T-cell (primary cell): ENCODE data around the gene OR5K1. TPM values are rescaled to one million over a fixed set of nuclear protein-coding genes. Genes with fewer than 3 reads are reported as not detected.
A peak's percentile ranks its signal among the peaks of the same experiment; 100 is the strongest.

Experiments used
- ATAC-seq, 4 experiments: fragments of 200-7000 bp in 3 of 4; fragments of 150-1000 bp in 1 of 4; cut with Tn5 transposase; replicated peaks in 1 of 4; 1 replicate in 3 of 4; 2 replicates in 1 of 4; pipeline ENCODE4 v1.10.0; 2021; ENCODE audit warnings: moderate library complexity in 3 of 4, mild to moderate bottlenecking in 2 of 4, moderate number of reproducible peaks in 1 of 4
- CTCF ChIA-PET, 2 donors: fragments of 300-600 bp; sonication (Branson Sonifier 250); formaldehyde crosslinking; loops; one replicate each; lab custom pipeline; 2022; ENCODE audit warnings: antibody characterized with exemption in 2 of 2; lab: Charles Lee
- POLR2A ChIA-PET, 2 donors: fragments of 300-600 bp; sonication (Branson Sonifier 250); formaldehyde crosslinking; loops; one replicate each; lab custom pipeline; 2022; ENCODE audit warnings: antibody characterized with exemption in 2 of 2; lab: Charles Lee
- DNase-seq, 35 experiments: peaks; one replicate each; pipeline versions ENCODE4 v3.0.0 to v3.0.0-alpha.2; 2013 to 2023
- H3K27ac ChIP-seq: one replicate; pipeline ENCODE4 v1.5.1; 2013; ENCODE audit warnings: low read length
- H3K27me3 ChIP-seq, 2 experiments: replicated peaks in 1 of 2; 1 replicate in 1 of 2; 2 replicates in 1 of 2; pipeline versions ENCODE4 v1.6.1 to v1.7.0; 2013; ENCODE audit warnings: low read length in 1 of 2, mixed read lengths in 1 of 2; ENCODE audit not compliant: control insufficient read depth in 2 of 2, insufficient read depth in 2 of 2; ENCODE audit errors: extremely low read depth in 1 of 2
- H3K36me3 ChIP-seq, 2 donors: 1 replicate in 1 of 2; 2 replicates in 1 of 2; pipeline versions ENCODE4 v1.6.1 to v1.7.0; 2013; ENCODE audit warnings: low read length in 1 of 2; ENCODE audit not compliant: control insufficient read depth in 2 of 2, insufficient read depth in 1 of 2; ENCODE audit errors: extremely low read depth in 1 of 2
- H3K4me1 ChIP-seq, 2 experiments: 1 replicate in 1 of 2; 2 replicates in 1 of 2; pipeline versions ENCODE4 v1.6.1 to v1.7.0; 2013; ENCODE audit warnings: low read length in 2 of 2, mixed read lengths in 1 of 2; ENCODE audit not compliant: insufficient read depth in 2 of 2, control insufficient read depth in 1 of 2; ENCODE audit errors: extremely low read depth in 1 of 2
- H3K4me3 ChIP-seq, 2 donors: 1 replicate in 1 of 2; 2 replicates in 1 of 2; pipeline versions ENCODE4 v1.5.1 to v1.7.0; 2013; ENCODE audit warnings: mild to moderate bottlenecking in 2 of 2, low read length in 1 of 2, moderate library complexity in 1 of 2; ENCODE audit not compliant: control insufficient read depth in 1 of 2; ENCODE audit errors: extremely low read depth in 1 of 2
- H3K9me3 ChIP-seq: 2 replicates; pipeline ENCODE4 v1.7.0; 2013
- H3K27ac Mint-ChIP-seq, 2 donors: one replicate each; pipeline ENCODE4 v1.8.0; 2020 to 2021; ENCODE audit warnings: mild to moderate bottlenecking in 2 of 2, mixed read lengths in 2 of 2
- H3K27me3 Mint-ChIP-seq, 2 donors: one replicate each; pipeline ENCODE4 v1.8.0; 2021 to 2022; ENCODE audit warnings: mixed read lengths in 2 of 2
- H3K36me3 Mint-ChIP-seq: one replicate; pipeline ENCODE4 v1.8.0; 2021; ENCODE audit warnings: mixed read lengths
- H3K4me1 Mint-ChIP-seq, 3 donors: one replicate each; pipeline ENCODE4 v1.8.0; 2020 to 2022; ENCODE audit warnings: mixed read lengths in 3 of 3, mild to moderate bottlenecking in 1 of 3
- H3K4me3 Mint-ChIP-seq, 3 donors: one replicate each; pipeline ENCODE4 v1.8.0; 2020 to 2022; ENCODE audit warnings: mild to moderate bottlenecking in 3 of 3, mixed read lengths in 3 of 3, moderate library complexity in 3 of 3
- H3K9me3 Mint-ChIP-seq, 3 donors: one replicate each; pipeline ENCODE4 v1.8.0; 2020 to 2022; ENCODE audit warnings: mixed read lengths in 3 of 3
- WGBS: methylation state at CpG from one replicate; pipeline ENCODE4 v1.1.5; 2013; ENCODE audit warnings: missing lambda C conversion rate; ENCODE audit not compliant: insufficient coverage; 5-methylcytosine and 5-hydroxymethylcytosine counted together
- total RNA-seq, 35 experiments: library from RNA in 6 of 35; stranded (reverse) in 6 of 35; fragments of 120-200 nt in 1 of 35; gene quantifications; one replicate each; pipeline versions ENCODE4 v1.2.1 to v1.2.4 and lab custom pipeline; 2013 to 2026

OR5K1 gene
- total RNA-seq, 5 donors from 2014 or later (not counting 1 experiment from before 2014, with no cell fraction given) = not detected

- Mint-ChIP-seq H3K9me3 (peaks cover 20 to 42% (median 27%) of the 10 kb centered on the region in 3 donors), H3K36me3 (peaks cover 29% of the 10 kb centered on the region), H3K27me3 (peaks cover 7 to 11% of the 10 kb centered on the region in 2 donors), H3K27ac (no peak overlapping the region), H3K4me3 (no peak overlapping the region), H3K4me1 (no peaks in the 10 kb centered on the region)
- POLR2A ChIA-PET = no interaction called here
- ATAC-seq (no peak), DNase-seq (no peak)
- no peaks in the 10 kb centered on the region for H3K4me1 ChIP-seq
- no peaks in the 10 kb centered on the region for H3K36me3 ChIP-seq
- 73% methylated on average over 2 of the region's 3 CpGs for WGBS
- H3K9me3 ChIP-seq = no peaks in the 10 kb centered on the region
- H3K27me3 ChIP-seq = peaks cover 0 to 8% of the 10 kb centered on the region in 2 experiments
- CTCF ChIA-PET = no interaction called here
- no peak overlapping the region for H3K27ac ChIP-seq
- H3K4me3 ChIP-seq = no peak overlapping the region
Observed at GRCh38 chr3:98482717-98483482, 19.9 kb downstream of the OR5K1 start.

- 86% methylated on average over 1 of the region's 3 CpGs for WGBS
- H3K27me3 Mint-ChIP-seq = peaks cover 8 to 16% of the 10 kb centered on the region in 2 donors
- Histone ChIP-seq H3K4me1 (no peaks in the 10 kb centered on the region), H3K27ac (no peak overlapping the region), H3K9me3 (no peaks in the 10 kb centered on the region), H3K4me3 (no peak overlapping the region), H3K27me3 (peaks cover 0 to 8% of the 10 kb centered on the region in 2 experiments), H3K36me3 (no peaks in the 10 kb centered on the region)
- H3K36me3 Mint-ChIP-seq = peaks cover 32% of the 10 kb centered on the region
- no peak for DNase-seq
- no peak for ATAC-seq
- no peaks in the 10 kb centered on the region for H3K4me1 Mint-ChIP-seq
- H3K9me3 Mint-ChIP-seq = peaks cover 26 to 47% (median 34%) of the 10 kb centered on the region in 3 donors
- H3K27ac Mint-ChIP-seq = no peak overlapping the region
- H3K4me3 Mint-ChIP-seq = no peak overlapping the region
- CTCF ChIA-PET = no interaction called here
- POLR2A ChIA-PET = no interaction called here
Observed at GRCh38 chr3:98483626-98484025, 20.6 kb downstream of the OR5K1 start.

- DNase-seq = no peak
- Mint-ChIP-seq H3K27ac (peak within 1 kb of the TSS in 1 of 2 donors; percentile 16), H3K4me1 (no peaks in the 10 kb centered on the region), H3K27me3 (peaks cover 2 to 3% of the 10 kb centered on the region in 2 donors), H3K36me3 (peaks cover 3% of the 10 kb centered on the region), H3K4me3 (no peak within 1 kb of the TSS), H3K9me3 (no peaks in the 10 kb centered on the region)
- ChIA-PET CTCF (no interaction called here), POLR2A (no interaction called here)
- no CpG with 5 or more reads among the region's 2 CpGs for WGBS
- Histone ChIP-seq H3K4me1 (no peaks in the 10 kb centered on the region), H3K27ac (no peak within 1 kb of the TSS), H3K36me3 (no peaks in the 10 kb centered on the region), H3K27me3 (no peaks in the 10 kb centered on the region), H3K4me3 (no peak within 1 kb of the TSS), H3K9me3 (no peaks in the 10 kb centered on the region)
- ATAC-seq = no peak
Observed at GRCh38 chr3:98497381-98497780, 34.4 kb downstream of the OR5K1 start, which contains the start of gene OR5K2. TSS of gene OR5K2 (plus strand) at chr3:98497681. CDS start at chr3:98497681, 0 bp downstream.

GRCh38 chr3:98500019-98500418 is 37.0 kb downstream of the OR5K1 start:
- H3K4me3 Mint-ChIP-seq = no peak overlapping the region
- POLR2A ChIA-PET = no interaction called here
- Histone ChIP-seq H3K4me1 (no peaks in the 10 kb centered on the region), H3K4me3 (no peak overlapping the region), H3K27me3 (no peaks in the 10 kb centered on the region), H3K9me3 (no peaks in the 10 kb centered on the region), H3K27ac (no peak overlapping the region), H3K36me3 (no peaks in the 10 kb centered on the region)
- no peaks in the 10 kb centered on the region for H3K9me3 Mint-ChIP-seq
- ATAC-seq (no peak), DNase-seq (no peak)
- H3K36me3 Mint-ChIP-seq = peaks cover 14% of the 10 kb centered on the region
- H3K4me1 Mint-ChIP-seq = peaks cover 0 to 5% (median 5%) of the 10 kb centered on the region in 3 donors
- H3K27ac Mint-ChIP-seq = no peak overlapping the region
- CTCF ChIA-PET = no interaction called here
- no peaks in the 10 kb centered on the region for H3K27me3 Mint-ChIP-seq
- WGBS = 90% methylated on average over 2 of the region's 4 CpGs

- Mint-ChIP-seq H3K27me3 (no peaks in the 10 kb centered on the region), H3K4me1 (peaks cover 0 to 5% (median 5%) of the 10 kb centered on the region in 3 donors), H3K9me3 (no peaks in the 10 kb centered on the region), H3K27ac (no peak overlapping the region), H3K4me3 (no peak overlapping the region), H3K36me3 (peaks cover 18% of the 10 kb centered on the region)
- POLR2A ChIA-PET = no interaction called here
- no peak for ATAC-seq
- Histone ChIP-seq H3K27ac (no peak overlapping the region), H3K36me3 (no peaks in the 10 kb centered on the region), H3K27me3 (no peaks in the 10 kb centered on the region), H3K4me3 (no peak overlapping the region), H3K9me3 (no peaks in the 10 kb centered on the region), H3K4me1 (no peaks in the 10 kb centered on the region)
- DNase-seq = no peak
- CTCF ChIA-PET = no interaction called here
- no CpG with 5 or more reads among the region's 4 CpGs for WGBS
Observed at GRCh38 chr3:98501270-98501669, 38.3 kb downstream of the OR5K1 start.

GRCh38 chr3:98501863-98502576 is 39.0 kb downstream of the OR5K1 start:
- Mint-ChIP-seq H3K4me3 (no peak overlapping the region), H3K4me1 (peaks cover 0 to 5% (median 5%) of the 10 kb centered on the region in 3 donors), H3K36me3 (peaks cover 25% of the 10 kb centered on the region), H3K27me3 (no peaks in the 10 kb centered on the region), H3K27ac (peak overlapping the region in 1 of 2 donors; percentile 7), H3K9me3 (no peaks in the 10 kb centered on the region)
- ChIA-PET CTCF (interaction anchor here in 1 of 2 donors (0.7 kb wide), 1 partner anchor 96 kb away, joined by 3 read pairs; no protein-coding TSS in a partner anchor), POLR2A (interaction anchor here in 1 of 2 donors (0.6 kb wide), 1 partner anchor 64 kb away, joined by 6 read pairs; no protein-coding TSS in a partner anchor)
- no peak for DNase-seq
- no peaks in the 10 kb centered on the region for H3K9me3 ChIP-seq
- no peak overlapping the region for H3K4me3 ChIP-seq
- no peaks in the 10 kb centered on the region for H3K36me3 ChIP-seq
- no peaks in the 10 kb centered on the region for H3K4me1 ChIP-seq
- no peaks in the 10 kb centered on the region for H3K27me3 ChIP-seq
- ATAC-seq = no peak
- WGBS = no CpG with 5 or more reads among the region's 5 CpGs
- no peak overlapping the region for H3K27ac ChIP-seq
